Vagina (tissue), 2 donors: ENCODE measurements around the gene RYR2. TPM values are rescaled to one million over a fixed set of nuclear protein-coding genes. Genes with fewer than 3 reads are reported as not detected.
"Not testable (repeated sequence)": the region's sequence is repeated elsewhere in the genome, so short reads cannot be mapped to it uniquely, and the experiment has no call there.

Experiments
- DNase-seq, 2 donors: peaks; one replicate each; pipeline ENCODE4 v3.0.0-alpha.2; 2017; ENCODE audit errors: extremely low spot score in 2 of 2
- H3K27ac ChIP-seq: fragments of 200-600 bp; sonication (generic); one replicate; pipeline ENCODE4 v1.5.1; 2019
- H3K27me3 ChIP-seq: fragments of 200-600 bp; sonication (generic); one replicate; pipeline ENCODE4 v1.5.1; 2019
- H3K36me3 ChIP-seq, 2 donors: fragments of 200-600 bp; sonication (generic); one replicate each; pipeline ENCODE4 v1.5.1; 2017 to 2019
- H3K4me1 ChIP-seq: fragments of 200-600 bp; sonication (generic); one replicate; pipeline ENCODE4 v1.5.1; 2019
- H3K4me3 ChIP-seq, 2 donors: fragments of 200-600 bp; sonication (generic); 1 replicate in 1 of 2; 2 replicates in 1 of 2; pipeline ENCODE4 v1.5.1; 2016 to 2019
- H3K9me3 ChIP-seq: fragments of 200-600 bp; sonication (generic); one replicate; pipeline ENCODE4 v1.5.1; 2019
- CTCF ChIP-seq, 3 experiments: fragments of 450-650 bp in 2 of 3; fragments of 200-600 bp in 1 of 3; sonication (generic) in 1 of 3; IDR thresholded peaks; one replicate each; pipeline ENCODE4 v1.5.1; 2017 to 2019; ENCODE audit warnings: antibody characterized with exemption in 3 of 3, mild to moderate bottlenecking in 2 of 3, moderate library complexity in 2 of 3
- POLR2A ChIP-seq, 2 donors: fragments of 450-650 bp; IDR thresholded peaks; one replicate each; pipeline ENCODE4 v1.6.1; 2017; ENCODE audit warnings: antibody characterized with exemption in 2 of 2, mild to moderate bottlenecking in 2 of 2, moderate library complexity in 2 of 2
- POLR2AphosphoS5 ChIP-seq, 2 donors: sonication (generic); formaldehyde crosslinking; IDR thresholded peaks; one replicate each; pipeline ENCODE4 v1.9.0; 2017; ENCODE audit warnings: antibody characterized with exemption in 2 of 2, mild to moderate bottlenecking in 2 of 2, low read depth in 1 of 2; ENCODE audit not compliant: insufficient read depth in 1 of 2
- intact Hi-C: fragments of 100-400 bp; cut with DNase I; formaldehyde crosslinking; loops from one replicate; pipeline ENCODE4 v1.15.1; 2023
- total RNA-seq: library from RNA; depleted of rRNA; stranded (reverse); fragments of >200 nt; gene quantifications from one replicate; pipeline ENCODE4 v1.2.3, GENCODE V29; 2016

The RYR2 gene
- total RNA-seq, 1 donor from 2014 or later = 1.5 TPM

GRCh38 chr1:237809099-237809498 lies 767.1 kb downstream of the RYR2 start:
- H3K27ac ChIP-seq = no peak overlapping the region
- no peak for TF ChIP-seq CTCF (IDR thresholded peaks at IDR 0.05)
- TF ChIP-seq POLR2AphosphoS5 (IDR thresholded peaks at IDR 0.05; ENCODE audit: insufficient read depth in 1 of 2, low read depth in 1 of 2) = no peak
- no peak for TF ChIP-seq POLR2A (IDR thresholded peaks at IDR 0.05)
- H3K4me1 ChIP-seq = no peaks in the 10 kb centered on the region
- H3K27me3 ChIP-seq = no peaks in the 10 kb centered on the region
- no peak overlapping the region for H3K4me3 ChIP-seq
- intact Hi-C loops = no loop called here
- H3K9me3 ChIP-seq = no peaks in the 10 kb centered on the region
- H3K36me3 ChIP-seq = no peaks in the 10 kb centered on the region
- DNase-seq = no peak

GRCh38 chr1:237811633-237812032 lies 769.6 kb downstream of the RYR2 start:
- no peaks in the 10 kb centered on the region for H3K36me3 ChIP-seq
- H3K4me1 ChIP-seq = no peaks in the 10 kb centered on the region
- H3K4me3 ChIP-seq = no peak overlapping the region
- no peaks in the 10 kb centered on the region for H3K27me3 ChIP-seq
- no peak overlapping the region for H3K27ac ChIP-seq
- DNase-seq = no peak
- intact Hi-C loops = no loop called here
- no peaks in the 10 kb centered on the region for H3K9me3 ChIP-seq
- no peak for TF ChIP-seq POLR2AphosphoS5 (IDR thresholded peaks at IDR 0.05; ENCODE audit: insufficient read depth in 1 of 2, low read depth in 1 of 2)
- no peak for TF ChIP-seq CTCF (IDR thresholded peaks at IDR 0.05)
- TF ChIP-seq POLR2A (IDR thresholded peaks at IDR 0.05) = no peak

GRCh38 chr1:237812061-237812460 lies 770.1 kb downstream of the RYR2 start:
- no peaks in the 10 kb centered on the region for H3K27me3 ChIP-seq
- intact Hi-C loops = no loop called here
- no peak overlapping the region for H3K4me3 ChIP-seq
- DNase-seq = no peak
- no peaks in the 10 kb centered on the region for H3K36me3 ChIP-seq
- no peak overlapping the region for H3K27ac ChIP-seq
- H3K9me3 ChIP-seq = no peaks in the 10 kb centered on the region
- H3K4me1 ChIP-seq = no peaks in the 10 kb centered on the region
- TF ChIP-seq CTCF (IDR thresholded peaks at IDR 0.05) (no peak), POLR2AphosphoS5 (IDR thresholded peaks at IDR 0.05; ENCODE audit: insufficient read depth in 1 of 2, low read depth in 1 of 2) (no peak), POLR2A (IDR thresholded peaks at IDR 0.05) (no peak)

GRCh38 chr1:237814319-237814924 lies 772.4 kb downstream of the RYR2 start:
- Histone ChIP-seq H3K4me3 (no peak overlapping the region), H3K36me3 (no peaks in the 10 kb centered on the region), H3K9me3 (no peaks in the 10 kb centered on the region), H3K4me1 (no peaks in the 10 kb centered on the region), H3K27me3 (no peaks in the 10 kb centered on the region), H3K27ac (no peak overlapping the region)
- DNase-seq = no peak
- no peak for TF ChIP-seq POLR2A (IDR thresholded peaks at IDR 0.05)
- TF ChIP-seq POLR2AphosphoS5 (IDR thresholded peaks at IDR 0.05; ENCODE audit: insufficient read depth in 1 of 2, low read depth in 1 of 2) = no peak
- TF ChIP-seq CTCF (IDR thresholded peaks at IDR 0.05) = no peak
- intact Hi-C loops = no loop called here

GRCh38 chr1:237817277-237817676 lies 775.3 kb downstream of the RYR2 start:
- Histone ChIP-seq H3K4me1 (no peaks in the 10 kb centered on the region), H3K9me3 (no peaks in the 10 kb centered on the region), H3K27ac (no peak overlapping the region), H3K36me3 (no peaks in the 10 kb centered on the region), H3K4me3 (no peak overlapping the region), H3K27me3 (no peaks in the 10 kb centered on the region)
- TF ChIP-seq POLR2AphosphoS5 (IDR thresholded peaks at IDR 0.05; ENCODE audit: insufficient read depth in 1 of 2, low read depth in 1 of 2) (no peak), POLR2A (IDR thresholded peaks at IDR 0.05) (no peak), CTCF (IDR thresholded peaks at IDR 0.05) (no peak)
- no peak for DNase-seq
- intact Hi-C loops = no loop called here

GRCh38 chr1:237820634-237821033 lies 778.6 kb downstream of the RYR2 start:
- H3K27me3 ChIP-seq, H3K9me3 ChIP-seq, DNase-seq, H3K4me3 ChIP-seq, H3K27ac ChIP-seq, H3K4me1 ChIP-seq, H3K36me3 ChIP-seq, intact Hi-C loops: not testable (repeated sequence)
